T-cell (primary cell): Measurements from ENCODE around the gene CDV3. TPM values are rescaled to one million over a fixed set of nuclear protein-coding genes. Genes with fewer than 3 reads are reported as not detected.
"Not testable (repeated sequence)": the region's sequence is repeated elsewhere in the genome, so short reads cannot be mapped to it uniquely, and the experiment has no call there.

Experiments used
- ATAC-seq, 4 experiments: fragments of 200-7000 bp in 3 of 4; fragments of 150-1000 bp in 1 of 4; cut with Tn5 transposase; replicated peaks in 1 of 4; 1 replicate in 3 of 4; 2 replicates in 1 of 4; pipeline ENCODE4 v1.10.0; 2021; ENCODE audit warnings: moderate library complexity in 3 of 4, mild to moderate bottlenecking in 2 of 4, moderate number of reproducible peaks in 1 of 4
- CTCF ChIA-PET, 2 donors: fragments of 300-600 bp; sonication (Branson Sonifier 250); formaldehyde crosslinking; loops; one replicate each; lab custom pipeline; 2022; ENCODE audit warnings: antibody characterized with exemption in 2 of 2; lab: Charles Lee
- POLR2A ChIA-PET, 2 donors: fragments of 300-600 bp; sonication (Branson Sonifier 250); formaldehyde crosslinking; loops; one replicate each; lab custom pipeline; 2022; ENCODE audit warnings: antibody characterized with exemption in 2 of 2; lab: Charles Lee
- DNase-seq, 35 experiments: peaks; one replicate each; pipeline versions ENCODE4 v3.0.0 to v3.0.0-alpha.2; 2013 to 2023
- H3K27ac ChIP-seq: one replicate; pipeline ENCODE4 v1.5.1; 2013; ENCODE audit warnings: low read length
- H3K27me3 ChIP-seq, 2 experiments: replicated peaks in 1 of 2; 1 replicate in 1 of 2; 2 replicates in 1 of 2; pipeline versions ENCODE4 v1.6.1 to v1.7.0; 2013; ENCODE audit warnings: low read length in 1 of 2, mixed read lengths in 1 of 2; ENCODE audit not compliant: control insufficient read depth in 2 of 2, insufficient read depth in 2 of 2; ENCODE audit errors: extremely low read depth in 1 of 2
- H3K36me3 ChIP-seq, 2 donors: 1 replicate in 1 of 2; 2 replicates in 1 of 2; pipeline versions ENCODE4 v1.6.1 to v1.7.0; 2013; ENCODE audit warnings: low read length in 1 of 2; ENCODE audit not compliant: control insufficient read depth in 2 of 2, insufficient read depth in 1 of 2; ENCODE audit errors: extremely low read depth in 1 of 2
- H3K4me1 ChIP-seq, 2 experiments: 1 replicate in 1 of 2; 2 replicates in 1 of 2; pipeline versions ENCODE4 v1.6.1 to v1.7.0; 2013; ENCODE audit warnings: low read length in 2 of 2, mixed read lengths in 1 of 2; ENCODE audit not compliant: insufficient read depth in 2 of 2, control insufficient read depth in 1 of 2; ENCODE audit errors: extremely low read depth in 1 of 2
- H3K4me3 ChIP-seq, 2 donors: 1 replicate in 1 of 2; 2 replicates in 1 of 2; pipeline versions ENCODE4 v1.5.1 to v1.7.0; 2013; ENCODE audit warnings: mild to moderate bottlenecking in 2 of 2, low read length in 1 of 2, moderate library complexity in 1 of 2; ENCODE audit not compliant: control insufficient read depth in 1 of 2; ENCODE audit errors: extremely low read depth in 1 of 2
- H3K9me3 ChIP-seq: 2 replicates; pipeline ENCODE4 v1.7.0; 2013
- H3K27ac Mint-ChIP-seq, 2 donors: one replicate each; pipeline ENCODE4 v1.8.0; 2020 to 2021; ENCODE audit warnings: mild to moderate bottlenecking in 2 of 2, mixed read lengths in 2 of 2
- H3K27me3 Mint-ChIP-seq, 2 donors: one replicate each; pipeline ENCODE4 v1.8.0; 2021 to 2022; ENCODE audit warnings: mixed read lengths in 2 of 2
- H3K36me3 Mint-ChIP-seq: one replicate; pipeline ENCODE4 v1.8.0; 2021; ENCODE audit warnings: mixed read lengths
- H3K4me1 Mint-ChIP-seq, 3 donors: one replicate each; pipeline ENCODE4 v1.8.0; 2020 to 2022; ENCODE audit warnings: mixed read lengths in 3 of 3, mild to moderate bottlenecking in 1 of 3
- H3K4me3 Mint-ChIP-seq, 3 donors: one replicate each; pipeline ENCODE4 v1.8.0; 2020 to 2022; ENCODE audit warnings: mild to moderate bottlenecking in 3 of 3, mixed read lengths in 3 of 3, moderate library complexity in 3 of 3
- H3K9me3 Mint-ChIP-seq, 3 donors: one replicate each; pipeline ENCODE4 v1.8.0; 2020 to 2022; ENCODE audit warnings: mixed read lengths in 3 of 3
- WGBS: methylation state at CpG from one replicate; pipeline ENCODE4 v1.1.5; 2013; ENCODE audit warnings: missing lambda C conversion rate; ENCODE audit not compliant: insufficient coverage; 5-methylcytosine and 5-hydroxymethylcytosine counted together
- total RNA-seq, 35 experiments: library from RNA in 6 of 35; stranded (reverse) in 6 of 35; fragments of 120-200 nt in 1 of 35; gene quantifications; one replicate each; pipeline versions ENCODE4 v1.2.1 to v1.2.4 and lab custom pipeline; 2013 to 2026

Gene CDV3
- total RNA-seq, 5 donors from 2014 or later (not counting 1 experiment from before 2014, with no cell fraction given): 179 to 204 (median 192) TPM

- peaks cover 0 to 4% of the 10 kb centered on the region in 2 donors for H3K27me3 Mint-ChIP-seq
- no peaks in the 10 kb centered on the region for H3K36me3 ChIP-seq
- ATAC-seq (no peak), DNase-seq (no peak)
- H3K4me3 ChIP-seq: no peak overlapping the region
- no peak overlapping the region for H3K27ac ChIP-seq
- WGBS: no CpG with 5 or more reads among the region's 5 CpGs
- H3K27me3 ChIP-seq: no peaks in the 10 kb centered on the region
- no peaks in the 10 kb centered on the region for H3K4me1 Mint-ChIP-seq
- no peaks in the 10 kb centered on the region for H3K4me1 ChIP-seq
- ChIA-PET POLR2A (no interaction called here), CTCF (no interaction called here)
- H3K36me3 Mint-ChIP-seq: no peaks in the 10 kb centered on the region
- no peak overlapping the region for H3K4me3 Mint-ChIP-seq
- no peaks in the 10 kb centered on the region for H3K9me3 ChIP-seq
- H3K27ac Mint-ChIP-seq: no peak overlapping the region
- peaks cover 0 to 9% (median 0%) of the 10 kb centered on the region in 3 donors for H3K9me3 Mint-ChIP-seq
Observed at GRCh38 chr3:133532951-133533350, 40.5 kb upstream of the CDV3 start.

GRCh38 chr3:133535971-133536881 is 37.3 kb upstream of the CDV3 start:
- no peak for DNase-seq
- H3K27ac Mint-ChIP-seq: no peak overlapping the region
- H3K4me3 ChIP-seq: no peak overlapping the region
- no peaks in the 10 kb centered on the region for H3K4me1 ChIP-seq
- H3K36me3 Mint-ChIP-seq: no peaks in the 10 kb centered on the region
- ChIA-PET CTCF (interaction anchor here in 1 of 2 donors (0.6 to 0.7 kb wide), 2 partner anchors 11 to 33 kb away, joined by 3 to 4 read pairs; no protein-coding TSS in a partner anchor), POLR2A (no interaction called here)
- peaks cover 0 to 5% of the 10 kb centered on the region in 2 donors for H3K27me3 Mint-ChIP-seq
- no peaks in the 10 kb centered on the region for H3K4me1 Mint-ChIP-seq
- 83% methylated on average over 1 of the region's 1 CpG for WGBS
- H3K36me3 ChIP-seq: no peaks in the 10 kb centered on the region
- no peaks in the 10 kb centered on the region for H3K27me3 ChIP-seq
- H3K9me3 Mint-ChIP-seq: peaks cover 0 to 4% (median 0%) of the 10 kb centered on the region in 3 donors
- no peaks in the 10 kb centered on the region for H3K9me3 ChIP-seq
- no peak overlapping the region for H3K4me3 Mint-ChIP-seq
- H3K27ac ChIP-seq: no peak overlapping the region
- no peak for ATAC-seq

GRCh38 chr3:133537131-133537530 is 36.4 kb upstream of the CDV3 start:
- H3K9me3 ChIP-seq, CTCF ChIA-PET, H3K9me3 Mint-ChIP-seq, H3K4me1 Mint-ChIP-seq, H3K27me3 ChIP-seq, H3K36me3 ChIP-seq, H3K4me1 ChIP-seq, H3K4me3 Mint-ChIP-seq, H3K4me3 ChIP-seq, DNase-seq, H3K36me3 Mint-ChIP-seq, ATAC-seq, H3K27ac Mint-ChIP-seq, H3K27ac ChIP-seq, H3K27me3 Mint-ChIP-seq: not testable (repeated sequence)
- POLR2A ChIA-PET: interaction anchor here in 1 of 2 donors (0.6 kb wide), 1 partner anchor 18 kb away, joined by 5 read pairs; no protein-coding TSS in a partner anchor
- 96% methylated on average over 9 of the region's 11 CpGs for WGBS

- CTCF ChIA-PET: no interaction called here
- Histone ChIP-seq H3K9me3 (no peaks in the 10 kb centered on the region), H3K27ac (no peak overlapping the region), H3K4me1 (no peaks in the 10 kb centered on the region), H3K36me3 (no peaks in the 10 kb centered on the region), H3K27me3 (no peaks in the 10 kb centered on the region), H3K4me3 (no peak overlapping the region)
- peaks cover 0 to 5% of the 10 kb centered on the region in 2 donors for H3K27me3 Mint-ChIP-seq
- H3K4me3 Mint-ChIP-seq: no peak overlapping the region
- no peak for ATAC-seq
- no CpG with 5 or more reads among the region's 2 CpGs for WGBS
- no peaks in the 10 kb centered on the region for H3K36me3 Mint-ChIP-seq
- H3K27ac Mint-ChIP-seq: no peak overlapping the region
- POLR2A ChIA-PET: no interaction called here
- peaks cover 0 to 4% (median 0%) of the 10 kb centered on the region in 3 donors for H3K9me3 Mint-ChIP-seq
- H3K4me1 Mint-ChIP-seq: no peaks in the 10 kb centered on the region
- no peak for DNase-seq
Observed at GRCh38 chr3:133538154-133538553, 35.3 kb upstream of the CDV3 start.

- Histone ChIP-seq H3K27me3 (no peaks in the 10 kb centered on the region), H3K4me1 (no peaks in the 10 kb centered on the region), H3K36me3 (no peaks in the 10 kb centered on the region), H3K4me3 (no peak overlapping the region), H3K9me3 (no peaks in the 10 kb centered on the region), H3K27ac (no peak overlapping the region)
- Mint-ChIP-seq H3K27me3 (peaks cover 0 to 5% of the 10 kb centered on the region in 2 donors), H3K4me1 (no peaks in the 10 kb centered on the region), H3K4me3 (no peak overlapping the region), H3K9me3 (peaks cover 0 to 4% (median 0%) of the 10 kb centered on the region in 3 donors), H3K36me3 (no peaks in the 10 kb centered on the region), H3K27ac (no peak overlapping the region)
- ChIA-PET POLR2A (interaction anchor here in 1 of 2 donors (0.7 kb wide), 1 partner anchor 75 kb away, joined by 4 read pairs; no protein-coding TSS in a partner anchor), CTCF (interaction anchor here in 1 of 2 donors (0.7 kb wide), 2 partner anchors 11 to 283 kb away, joined by 4 read pairs; no protein-coding TSS in a partner anchor)
- 58% methylated on average over 2 of the region's 2 CpGs for WGBS
- DNase-seq: no peak
- ATAC-seq: peak in 1 of 4 experiments; percentile 19
Observed at GRCh38 chr3:133540896-133541674, 32.4 kb upstream of the CDV3 start.

GRCh38 chr3:133542871-133543270 is 30.6 kb upstream of the CDV3 start:
- POLR2A ChIA-PET: no interaction called here
- H3K4me3 Mint-ChIP-seq: no peak overlapping the region
- no peak overlapping the region for H3K27ac Mint-ChIP-seq
- no peak overlapping the region for H3K4me3 ChIP-seq
- no peaks in the 10 kb centered on the region for H3K4me1 ChIP-seq
- DNase-seq (no peak), ATAC-seq (no peak)
- H3K27me3 Mint-ChIP-seq: peaks cover 0 to 2% of the 10 kb centered on the region in 2 donors
- 94% methylated on average over 3 of the region's 7 CpGs for WGBS
- no peaks in the 10 kb centered on the region for H3K36me3 ChIP-seq
- H3K4me1 Mint-ChIP-seq: no peaks in the 10 kb centered on the region
- H3K27ac ChIP-seq: no peak overlapping the region
- no peaks in the 10 kb centered on the region for H3K36me3 Mint-ChIP-seq
- H3K27me3 ChIP-seq: no peaks in the 10 kb centered on the region
- CTCF ChIA-PET: no interaction called here
- H3K9me3 ChIP-seq: no peaks in the 10 kb centered on the region
- H3K9me3 Mint-ChIP-seq: peaks cover 0 to 4% (median 0%) of the 10 kb centered on the region in 3 donors
